Calu3 (cell line): ENCODE measurements around the gene NHLRC4. TPM values are rescaled to one million over a fixed set of nuclear protein-coding genes. Genes with fewer than 3 reads are reported as not detected.

Experiments
- BruUV-seq: library from RNA; stranded (reverse); fragments of 400-500 nt; replicated peaks from 2 replicates; lab custom pipeline; 2021; lab: Mats Ljungman, UMichigan
- CTCF ChIA-PET: fragments of 300-600 bp; sonication (Branson Sonifier 250); formaldehyde crosslinking; loops from one replicate; lab custom pipeline; 2022; ENCODE audit warnings: antibody characterized with exemption; lab: Charles Lee
- DNase-seq: peaks from one replicate; pipeline ENCODE4 v3.0.0; 2022
- H3K27ac Mint-ChIP-seq: one replicate; pipeline ENCODE4 v1.8.0; 2022; ENCODE audit warnings: mixed read lengths; ENCODE audit not compliant: unreplicated experiment
- H3K27me3 Mint-ChIP-seq: one replicate; pipeline ENCODE4 v1.8.0; 2022; ENCODE audit warnings: mixed read lengths; ENCODE audit not compliant: unreplicated experiment
- H3K36me3 Mint-ChIP-seq: one replicate; pipeline ENCODE4 v1.8.0; 2022; ENCODE audit warnings: mild to moderate bottlenecking, moderate library complexity, mixed read lengths; ENCODE audit not compliant: insufficient read depth, unreplicated experiment
- H3K4me1 Mint-ChIP-seq: one replicate; pipeline ENCODE4 v1.8.0; 2022; ENCODE audit warnings: mild to moderate bottlenecking, low read depth, mixed read lengths; ENCODE audit not compliant: unreplicated experiment
- H3K4me3 Mint-ChIP-seq: one replicate; pipeline ENCODE4 v1.8.0; 2022; ENCODE audit warnings: mild to moderate bottlenecking, low read depth, moderate library complexity, mixed read lengths; ENCODE audit not compliant: unreplicated experiment
- H3K9me3 Mint-ChIP-seq: one replicate; pipeline ENCODE4 v1.8.0; 2022; ENCODE audit warnings: low read depth, mixed read lengths; ENCODE audit not compliant: unreplicated experiment
- intact Hi-C: fragments of 100-400 bp; cut with micrococcal nuclease; formaldehyde crosslinking; loops from one replicate; pipeline ENCODE4 v1.10.0; 2022; ENCODE audit not compliant: unreplicated experiment
- total RNA-seq: library from RNA; stranded (reverse); gene quantifications from 2 replicates; pipeline ENCODE4 v1.2.3, GENCODE V29; 2022
- TF ChIP-seq, protein P1 (sequence below): fragments of 200-600 bp; IDR thresholded peaks from one replicate; pipeline ENCODE4 v1.8.0; 2022; ENCODE audit warnings: antibody characterized with exemption; ENCODE audit not compliant: unreplicated experiment

NHLRC4 gene
- total RNA-seq, 1 experiment from 2014 or later: not detected

DNA sequence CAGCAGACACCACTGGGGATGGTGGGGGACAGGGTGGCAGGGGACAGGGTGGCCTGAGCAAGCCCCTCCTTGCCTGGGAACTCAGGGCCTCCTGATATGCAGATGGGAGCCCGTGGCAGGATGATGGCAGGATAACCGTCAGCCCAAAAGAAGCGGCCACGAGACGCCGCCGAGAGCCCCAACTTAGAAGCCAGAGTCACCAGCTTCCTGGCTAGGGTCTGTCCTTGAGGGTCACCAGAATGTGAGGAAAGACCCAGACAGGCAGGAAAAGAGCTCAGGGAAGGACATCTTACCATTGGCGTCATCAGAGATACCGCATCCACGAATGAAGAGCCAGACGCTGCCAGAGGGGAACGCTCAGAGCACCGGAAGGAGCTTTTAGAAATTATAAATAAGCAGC lies 42.5 kb downstream of the NHLRC4 start:
- intact Hi-C loops: no loop called here
- Mint-ChIP-seq H3K27me3 (no peaks in the 10 kb centered on the region), H3K36me3 (peaks cover 15% of the 10 kb centered on the region), H3K9me3 (peaks cover 6% of the 10 kb centered on the region), H3K27ac (no peak overlapping the region), H3K4me1 (peaks cover 7% of the 10 kb centered on the region), H3K4me3 (no peak overlapping the region)
- TF ChIP-seq, protein P1, sequence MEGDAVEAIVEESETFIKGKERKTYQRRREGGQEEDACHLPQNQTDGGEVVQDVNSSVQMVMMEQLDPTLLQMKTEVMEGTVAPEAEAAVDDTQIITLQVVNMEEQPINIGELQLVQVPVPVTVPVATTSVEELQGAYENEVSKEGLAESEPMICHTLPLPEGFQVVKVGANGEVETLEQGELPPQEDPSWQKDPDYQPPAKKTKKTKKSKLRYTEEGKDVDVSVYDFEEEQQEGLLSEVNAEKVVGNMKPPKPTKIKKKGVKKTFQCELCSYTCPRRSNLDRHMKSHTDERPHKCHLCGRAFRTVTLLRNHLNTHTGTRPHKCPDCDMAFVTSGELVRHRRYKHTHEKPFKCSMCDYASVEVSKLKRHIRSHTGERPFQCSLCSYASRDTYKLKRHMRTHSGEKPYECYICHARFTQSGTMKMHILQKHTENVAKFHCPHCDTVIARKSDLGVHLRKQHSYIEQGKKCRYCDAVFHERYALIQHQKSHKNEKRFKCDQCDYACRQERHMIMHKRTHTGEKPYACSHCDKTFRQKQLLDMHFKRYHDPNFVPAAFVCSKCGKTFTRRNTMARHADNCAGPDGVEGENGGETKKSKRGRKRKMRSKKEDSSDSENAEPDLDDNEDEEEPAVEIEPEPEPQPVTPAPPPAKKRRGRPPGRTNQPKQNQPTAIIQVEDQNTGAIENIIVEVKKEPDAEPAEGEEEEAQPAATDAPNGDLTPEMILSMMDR: no peak
- BruUV-seq: no TSS peak
- DNase-seq: no peak
- CTCF ChIA-PET: interaction anchor here (0.5 kb wide), 1 partner anchor 12 kb away, joined by 4 read pairs; no protein-coding TSS in a partner anchor

DNA sequence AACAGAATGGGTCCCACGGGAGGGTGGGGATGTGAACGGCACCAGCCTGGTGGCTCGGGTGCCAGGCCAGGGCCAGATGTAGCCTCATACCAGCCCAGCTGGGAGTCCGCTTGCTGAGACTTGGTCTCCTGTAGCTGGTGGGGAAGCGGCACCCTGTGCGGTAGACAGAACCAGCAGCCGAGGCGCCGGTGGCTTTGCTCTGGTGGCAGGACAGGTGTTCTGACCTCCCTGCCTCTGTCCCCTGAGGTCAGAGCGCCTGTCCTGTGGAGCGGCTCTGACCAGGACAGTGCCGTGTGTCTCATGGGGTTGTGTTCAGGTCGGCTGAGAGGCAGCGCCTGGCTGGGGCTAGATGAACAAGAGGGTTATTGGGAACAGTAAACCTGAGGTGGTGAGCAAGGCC lies 43.2 kb downstream of the NHLRC4 start:
- CTCF ChIA-PET: no interaction called here
- H3K4me1 Mint-ChIP-seq: peaks cover 7% of the 10 kb centered on the region
- H3K9me3 Mint-ChIP-seq: peaks cover 6% of the 10 kb centered on the region
- H3K27me3 Mint-ChIP-seq: no peaks in the 10 kb centered on the region
- H3K27ac Mint-ChIP-seq: no peak overlapping the region
- H3K4me3 Mint-ChIP-seq: no peak overlapping the region
- TF ChIP-seq, protein P1: no peak
- no TSS peak for BruUV-seq
- H3K36me3 Mint-ChIP-seq: peaks cover 15% of the 10 kb centered on the region
- intact Hi-C loops: no loop called here
- no peak for DNase-seq

DNA sequence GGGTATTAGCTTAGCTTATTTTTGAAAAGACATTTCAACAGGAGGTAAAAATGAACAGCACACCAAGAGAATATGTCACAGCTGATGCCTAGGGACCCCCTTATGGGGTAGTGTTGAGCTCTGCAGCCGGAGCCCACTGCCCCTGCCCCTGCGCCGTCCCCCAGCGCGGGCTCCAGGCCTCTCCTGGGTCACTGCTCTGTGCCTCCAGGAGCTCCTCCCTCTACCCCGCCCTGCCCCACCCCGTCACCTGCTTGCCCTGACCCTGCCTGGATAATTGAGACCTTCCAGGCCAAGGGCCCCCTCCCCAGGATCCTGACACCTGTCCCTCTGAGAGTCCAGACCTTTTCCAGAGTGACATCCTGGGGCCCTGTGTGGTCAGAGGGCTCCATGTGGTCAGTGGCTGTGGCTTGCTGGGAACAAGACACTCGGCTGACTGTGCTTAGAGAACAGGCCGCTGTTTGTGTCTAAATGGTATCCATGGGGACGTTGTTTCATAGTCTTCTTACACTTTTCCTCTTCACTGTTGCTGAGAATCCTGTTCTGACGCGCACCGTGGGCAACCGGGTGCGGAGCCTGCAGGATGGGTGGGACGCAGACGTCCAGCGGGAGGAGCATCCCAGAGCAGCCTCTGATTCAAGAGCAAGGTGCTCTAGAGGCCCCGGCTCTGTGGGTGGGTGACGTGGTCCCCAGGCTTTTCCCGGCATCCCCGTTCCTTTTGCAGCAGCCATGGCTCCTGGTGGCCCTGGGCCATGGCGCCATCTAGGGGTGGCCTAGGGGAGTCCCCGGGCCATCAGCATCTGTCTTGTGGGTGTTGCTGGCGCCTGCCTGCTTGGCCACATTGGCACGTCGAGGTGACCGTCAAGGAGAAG lies 43.9 kb downstream of the NHLRC4 start:
- H3K36me3 Mint-ChIP-seq: peaks cover 20% of the 10 kb centered on the region
- TF ChIP-seq, protein P1: peak; percentile 57
- CTCF ChIA-PET: no interaction called here
- H3K9me3 Mint-ChIP-seq: peaks cover 2% of the 10 kb centered on the region
- DNase-seq: peak; percentile 51
- peaks cover 7% of the 10 kb centered on the region for H3K4me1 Mint-ChIP-seq
- BruUV-seq: no TSS peak
- H3K27ac Mint-ChIP-seq: no peak overlapping the region
- intact Hi-C loops: no loop called here
- H3K4me3 Mint-ChIP-seq: no peak overlapping the region
- H3K27me3 Mint-ChIP-seq: no peaks in the 10 kb centered on the region

DNA sequence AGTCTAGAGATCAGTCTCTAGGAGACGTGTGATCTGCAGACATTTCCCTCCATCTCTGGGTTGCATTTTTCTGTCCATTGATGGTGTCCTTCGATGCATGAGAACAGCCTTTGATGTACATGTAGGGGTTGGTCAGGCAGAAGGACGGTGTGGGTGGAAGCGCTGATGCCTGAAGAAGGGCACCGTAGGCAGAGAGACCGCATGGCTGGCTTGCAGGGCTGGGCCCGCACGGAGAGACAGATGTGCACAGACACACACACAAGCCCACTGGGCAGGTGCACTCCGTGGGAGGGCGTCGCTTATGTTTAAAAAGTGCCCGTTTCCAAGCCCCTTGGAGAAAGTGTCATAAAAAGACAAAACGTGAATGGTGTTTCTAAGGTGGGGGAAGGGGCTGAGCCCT lies 48.3 kb downstream of the NHLRC4 start:
- peaks cover 7% of the 10 kb centered on the region for H3K4me1 Mint-ChIP-seq
- intact Hi-C loops: no loop called here
- H3K9me3 Mint-ChIP-seq: peaks cover 2% of the 10 kb centered on the region
- BruUV-seq: no TSS peak
- no peak overlapping the region for H3K27ac Mint-ChIP-seq
- no peak overlapping the region for H3K4me3 Mint-ChIP-seq
- DNase-seq: no peak
- TF ChIP-seq, protein P1: no peak
- no peaks in the 10 kb centered on the region for H3K27me3 Mint-ChIP-seq
- H3K36me3 Mint-ChIP-seq: peaks cover 21% of the 10 kb centered on the region
- CTCF ChIA-PET: no interaction called here
